ENCODE measurements around the gene LY86.

DNA sequence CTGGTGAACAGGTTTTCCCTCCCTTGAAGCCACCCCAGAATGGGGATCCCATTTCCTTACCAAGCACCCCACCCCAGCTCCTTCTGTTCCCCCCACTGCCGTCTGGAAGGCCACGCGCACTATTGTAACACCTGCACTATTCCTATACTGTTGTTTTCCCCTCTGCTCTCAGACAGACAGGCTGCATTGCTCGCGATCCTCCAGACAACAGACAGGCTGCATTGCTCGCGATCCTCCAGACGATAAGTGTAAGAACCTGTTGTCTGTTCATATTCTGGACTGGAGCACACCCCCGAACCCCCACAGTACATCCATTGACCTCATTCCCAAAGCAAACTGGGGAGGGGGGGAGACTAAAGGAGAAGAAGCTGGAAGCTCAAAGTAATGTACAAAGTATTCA is 72.7 kb downstream of the LY86 start:
- TF ChIP-seq FOXM1 (IDR thresholded peaks at IDR 0.05; ENCODE audit: borderline replicate concordance) (no peak), SP1 (IDR thresholded peaks at IDR 0.05) (no peak), BHLHE40 (IDR thresholded peaks at IDR 0.05; ENCODE audit: borderline replicate concordance) (no peak), ELF4 (IDR thresholded peaks at IDR 0.05) (no peak), SUZ12 (IDR thresholded peaks at IDR 0.05) (no peak), HDGF (IDR thresholded peaks at IDR 0.05; ENCODE audit: borderline replicate concordance) (no peak), NFRKB (IDR thresholded peaks at IDR 0.05) (no peak), L3MBTL2 (conservative IDR thresholded peaks at IDR 0.05) (no peak), LEF1 (IDR thresholded peaks at IDR 0.05; ENCODE audit: borderline replicate concordance) (no peak), FOXA1 (IDR thresholded peaks at IDR 0.05) (no peak)

All from HEK293T (cell line).